H1 (cell line): ENCODE results near the gene SSMEM1. TPM values are rescaled to one million over a fixed set of nuclear protein-coding genes. Genes with fewer than 3 reads are reported as not detected.

ENCODE experiments used
- CTCF ChIA-PET: fragments of 300-600 bp; sonication (Branson Sonifier 250); formaldehyde crosslinking; loops from one replicate; lab custom pipeline; 2021; ENCODE audit not compliant: partially characterized antibody; lab: Charles Lee
- POLR2A ChIA-PET: fragments of 300-600 bp; sonication (Branson Sonifier 250); formaldehyde crosslinking; loops from one replicate; lab custom pipeline; 2021; ENCODE audit warnings: inconsistent platforms; ENCODE audit not compliant: partially characterized antibody; lab: Charles Lee
- DNase-seq, 2 experiments: peaks; one replicate each; pipeline versions ENCODE4 v3.0.0 to v3.0.0-alpha.2; 2010 to 2022; ENCODE audit warnings: low spot score in 2 of 2, low read depth in 1 of 2, mixed read lengths in 1 of 2
- FAIRE-seq: peaks from 2 replicates; lab custom pipeline; 2011; peaks lifted over from hg19 to GRCh38; lab: Jason Lieb, UNC
- H2AFZ ChIP-seq: 2 replicates; pipeline ENCODE4 v1.8.1; 2012; ENCODE audit warnings: low read length, inconsistent platforms
- H2AK5ac ChIP-seq: 2 replicates; pipeline ENCODE4 v1.6.1; 2013; ENCODE audit warnings: low read depth, low read length
- H2BK120ac ChIP-seq: replicated peaks from 2 replicates; pipeline ENCODE3; 2013; ENCODE audit warnings: low read depth, low read length, inconsistent platforms
- H2BK12ac ChIP-seq: 2 replicates; pipeline ENCODE4 v1.6.1; 2013; ENCODE audit warnings: low read depth, low read length
- H2BK15ac ChIP-seq: 2 replicates; pipeline ENCODE4 v1.6.1; 2013; ENCODE audit warnings: low read length
- H2BK20ac ChIP-seq: 2 replicates; pipeline ENCODE4 v1.6.1; 2013; ENCODE audit warnings: low read length
- H2BK5ac ChIP-seq: 2 replicates; pipeline ENCODE4 v1.6.1; 2013; ENCODE audit warnings: low read depth, low read length
- H3K14ac ChIP-seq: 2 replicates; pipeline ENCODE4 v1.6.1; 2013; ENCODE audit warnings: inconsistent platforms; ENCODE audit not compliant: insufficient read length
- H3K18ac ChIP-seq: 2 replicates; pipeline ENCODE4 v1.6.1; 2013; ENCODE audit warnings: low read length; ENCODE audit errors: extremely low read depth
- H3K23ac ChIP-seq: 2 replicates; pipeline ENCODE4 v1.6.1; 2013; ENCODE audit warnings: inconsistent platforms; ENCODE audit not compliant: insufficient read length
- H3K23me2 ChIP-seq: 2 replicates; pipeline ENCODE4 v1.6.1; 2013; ENCODE audit warnings: low read depth, low read length
- H3K27ac ChIP-seq: 2 replicates; pipeline ENCODE4 v1.6.1; 2011; ENCODE audit warnings: low read depth, low read length, inconsistent platforms
- H3K27me3 ChIP-seq, 4 experiments: replicated peaks in 1 of 4; 1 replicate in 1 of 4; 2 replicates in 3 of 4; pipeline versions ENCODE4 v1.6.1 to v1.8.1; 2011 to 2013; ENCODE audit warnings: low read length in 3 of 4, mild to moderate bottlenecking in 3 of 4, inconsistent platforms in 2 of 4, mixed read lengths in 2 of 4, moderate library complexity in 1 of 4; ENCODE audit not compliant: control insufficient read depth in 3 of 4, insufficient read depth in 3 of 4; ENCODE audit errors: extremely low read depth in 1 of 4
- H3K36me3 ChIP-seq, 4 experiments: 2 replicates each; pipeline versions ENCODE4 v1.6.1 to v1.8.1; 2011 to 2013; ENCODE audit warnings: mild to moderate bottlenecking in 4 of 4, low read length in 3 of 4, moderate library complexity in 2 of 4, control low read depth in 1 of 4, inconsistent platforms in 1 of 4; ENCODE audit not compliant: insufficient read depth in 4 of 4, control insufficient read depth in 2 of 4
- H3K4ac ChIP-seq: replicated peaks from 2 replicates; pipeline ENCODE3; 2013; ENCODE audit warnings: low read length, low read depth, mixed read lengths, inconsistent platforms; ENCODE audit not compliant: insufficient read length
- H3K4me1 ChIP-seq, 4 experiments: replicated peaks in 1 of 4; 1 replicate in 1 of 4; 2 replicates in 3 of 4; pipeline versions ENCODE4 v1.6.1 to v1.8.1; 2011 to 2013; ENCODE audit warnings: low read length in 3 of 4, inconsistent platforms in 2 of 4, mixed read lengths in 1 of 4; ENCODE audit not compliant: insufficient read depth in 4 of 4, control insufficient read depth in 3 of 4
- H3K4me2 ChIP-seq, 2 experiments: 2 replicates each; pipeline versions ENCODE4 v1.6.1 to v1.8.1; 2011 to 2013; ENCODE audit warnings: low read depth in 2 of 2, low read length in 2 of 2, control low read depth in 1 of 2, inconsistent platforms in 1 of 2, mild to moderate bottlenecking in 1 of 2; ENCODE audit not compliant: insufficient read depth in 1 of 2
- H3K4me3 ChIP-seq, 4 experiments: fragments of 200-600, 300-600 bp in 1 of 4; sonication (generic), shearing (Covaris generic), sonication (Bioruptor Twin) in 1 of 4; 2 replicates each; pipeline versions ENCODE4 v1.5.1 to v1.8.1; 2011 to 2016; ENCODE audit warnings: low read length in 4 of 4, low read depth in 3 of 4, control low read depth in 2 of 4, inconsistent platforms in 2 of 4, mild to moderate bottlenecking in 2 of 4, mixed read lengths in 1 of 4, moderate library complexity in 1 of 4; ENCODE audit not compliant: insufficient read depth in 2 of 4; ENCODE audit errors: extremely low read depth in 1 of 4
- H3K56ac ChIP-seq: replicated peaks from 2 replicates; pipeline ENCODE3; 2013; ENCODE audit warnings: low read depth, mild to moderate bottlenecking, mixed read lengths, low read length, inconsistent platforms; ENCODE audit not compliant: insufficient read length
- H3K79me1 ChIP-seq: 2 replicates; pipeline ENCODE4 v1.6.1; 2013; ENCODE audit warnings: low read depth, low read length, control low read depth
- H3K79me2 ChIP-seq, 2 experiments: 2 replicates each; pipeline versions ENCODE4 v1.6.1 to v1.8.1; 2012 to 2013; ENCODE audit warnings: low read length in 2 of 2, mild to moderate bottlenecking in 2 of 2, inconsistent platforms in 1 of 2; ENCODE audit not compliant: insufficient read depth in 2 of 2, control insufficient read depth in 1 of 2
- H3K9ac ChIP-seq, 4 experiments: replicated peaks in 1 of 4; 1 replicate in 1 of 4; 2 replicates in 3 of 4; pipeline versions ENCODE4 v1.6.1 to v1.8.1; 2011 to 2013; ENCODE audit warnings: low read depth in 3 of 4, low read length in 3 of 4, control low read depth in 2 of 4, mild to moderate bottlenecking in 2 of 4, moderate library complexity in 2 of 4, inconsistent platforms in 1 of 4; ENCODE audit errors: extremely low read depth in 1 of 4
- H3K9me3 ChIP-seq, 2 experiments: 2 replicates each; pipeline versions ENCODE4 v1.6.1 to v1.8.1; 2012 to 2013; ENCODE audit warnings: mild to moderate bottlenecking in 2 of 2, moderate library complexity in 2 of 2, control low read depth in 1 of 2, inconsistent platforms in 1 of 2, low read depth in 1 of 2, low read length in 1 of 2, mixed read lengths in 1 of 2; ENCODE audit not compliant: insufficient read depth in 2 of 2
- H4K20me1 ChIP-seq, 2 experiments: replicated peaks in 1 of 2; 2 replicates each; pipeline versions ENCODE3 to v1.8.1; 2011 to 2013; ENCODE audit warnings: inconsistent platforms in 2 of 2, low read length in 2 of 2, mild to moderate bottlenecking in 1 of 2; ENCODE audit not compliant: insufficient read depth in 2 of 2, control insufficient read depth in 1 of 2
- H4K5ac ChIP-seq: 2 replicates; pipeline ENCODE4 v1.6.1; 2013; ENCODE audit warnings: low read length, low read depth, mixed read lengths, inconsistent platforms; ENCODE audit not compliant: insufficient read length
- H4K8ac ChIP-seq: 2 replicates; pipeline ENCODE4 v1.8.0; 2013; ENCODE audit warnings: mild to moderate bottlenecking, moderate library complexity, low read length, inconsistent platforms; ENCODE audit not compliant: insufficient read depth; ENCODE audit errors: extremely low read depth
- H4K91ac ChIP-seq: replicated peaks from 2 replicates; pipeline ENCODE3; 2013; ENCODE audit warnings: low read length, mixed read lengths, inconsistent platforms; ENCODE audit not compliant: insufficient read length
- CTCF ChIP-seq, 3 experiments: IDR thresholded peaks; 1 replicate in 2 of 3; 2 replicates in 1 of 3; pipeline versions ENCODE4 v1.5.1 to v1.6.1; 2011; ENCODE audit warnings: low read length in 3 of 3, mild to moderate bottlenecking in 3 of 3, inconsistent platforms in 2 of 3, low read depth in 1 of 3, moderate library complexity in 1 of 3; ENCODE audit not compliant: insufficient read depth in 1 of 3; ENCODE audit errors: control extremely low read depth in 1 of 3
- E2F6 ChIP-seq: IDR thresholded peaks from 2 replicates; pipeline ENCODE4 v1.6.1; 2012; ENCODE audit warnings: inconsistent platforms
- JUND ChIP-seq: IDR thresholded peaks from 2 replicates; pipeline ENCODE4 v1.6.1; 2011; ENCODE audit warnings: mild to moderate bottlenecking, improper control_type of control experiment, low read length
- KDM4A ChIP-seq: IDR thresholded peaks from one replicate; pipeline ENCODE4 v1.7.1; 2012; ENCODE audit warnings: low read depth, mild to moderate bottlenecking, moderate library complexity, low read length, inconsistent platforms; ENCODE audit not compliant: severe bottlenecking
- RAD21 ChIP-seq, 2 experiments: IDR thresholded peaks in 1 of 2; conservative IDR thresholded peaks in 1 of 2; 2 replicates each; pipeline ENCODE4 v1.6.1; 2011; ENCODE audit warnings: low read depth in 2 of 2, low read length in 2 of 2, improper control_type of control experiment in 1 of 2, inconsistent platforms in 1 of 2, mild to moderate bottlenecking in 1 of 2, moderate library complexity in 1 of 2
- RNF2 ChIP-seq: fragments of 200-900, 300-1000 bp; sonication (generic); IDR thresholded peaks from 2 replicates; pipeline ENCODE4 v1.7.1; 2016; ENCODE audit warnings: borderline replicate concordance, low read depth, mild to moderate bottlenecking, antibody characterized with exemption, low read length; ENCODE audit not compliant: poor library complexity, severe bottlenecking; ENCODE audit errors: missing control alignments
- SRF ChIP-seq: IDR thresholded peaks from 2 replicates; pipeline ENCODE4 v1.6.1; 2011; ENCODE audit warnings: mild to moderate bottlenecking, low read depth, low read length, moderate library complexity
- WGBS, 2 experiments: shearing (Covaris generic) in 1 of 2; methylation state at CpG; one replicate each; pipeline versions ENCODE4 v1.1.6 to v1.1.7; 2013 to 2015; ENCODE audit warnings: low lambda C conversion rate in 2 of 2, mixed read lengths in 2 of 2, inconsistent platforms in 1 of 2, low coverage in 1 of 2, missing lambda C conversion rate in 1 of 2; ENCODE audit not compliant: insufficient replicate concordance in 2 of 2, insufficient coverage in 1 of 2, insufficient read length in 1 of 2; ENCODE audit errors: extremely low coverage in 1 of 2, missing lambda C conversion rate in 1 of 2; 5-methylcytosine and 5-hydroxymethylcytosine counted together
- polyA plus RNA-seq, 7 experiments: library from polyadenylated mRNA; depleted of rRNA in 3 of 7; stranded (reverse) in 5 of 7; unstranded in 2 of 7; fragments of >200 nt in 5 of 7; fragments of 200-250 nt in 2 of 7; gene quantifications; 1 replicate in 5 of 7; 2 replicates in 1 of 7; 4 replicates in 1 of 7; pipeline versions ENCODE4 v1.2.1 to v1.2.3, GENCODE V29; 2011 to 2013; ENCODE audit warnings: missing spikeins in 2 of 7, mixed read lengths in 2 of 7
- total RNA-seq: library from RNA; stranded (reverse); fragmentation: NEBNext Ultra II Directional; extraction: Animal tissue kit (Norgen Biotek cat#: 25700); gene quantifications from 2 replicates; pipeline ENCODE4 v1.2.1, GENCODE V29; 2021

Gene SSMEM1
- total and polyA plus RNA-seq, 2 of the 8 experiments (the other 6 are each of a cell fraction or from before 2014, with no cell fraction given), result not detected

- H3K18ac ChIP-seq, result no peak overlapping the region; the same call in 1 of the 2 replicates
- H3K27me3 ChIP-seq, result no peaks in the 10 kb centered on the region
- no peaks in the 10 kb centered on the region for H3K36me3 ChIP-seq
- H3K23me2 ChIP-seq, result no peaks in the 10 kb centered on the region
- H2AK5ac ChIP-seq, result no peak overlapping the region
- no peaks in the 10 kb centered on the region for H3K4me1 ChIP-seq
- POLR2A ChIA-PET, result interaction anchor here (1.5 kb wide), 1 partner anchor 30 kb away, joined by 5 read pairs; no protein-coding TSS in a partner anchor
- no peaks in the 10 kb centered on the region for H3K79me2 ChIP-seq
- peak overlapping the region; percentile 89 for H2AFZ ChIP-seq
- CTCF ChIA-PET, result interaction anchor here (0.5 to 2.5 kb wide), 20 partner anchors 8 to 1183 kb away, joined by 3 to 15 read pairs (median 4); partner anchors contain the start of gene TMEM209
- H3K9ac ChIP-seq, result no peak overlapping the region
- H2BK15ac ChIP-seq, result no peak overlapping the region
- no peak overlapping the region for H3K56ac ChIP-seq
- no peak overlapping the region for H3K23ac ChIP-seq
- H2BK20ac ChIP-seq, result no peak overlapping the region
- no peak overlapping the region for H4K91ac ChIP-seq
- no peak overlapping the region for H4K8ac ChIP-seq
- no peak overlapping the region for H2BK120ac ChIP-seq
- H4K20me1 ChIP-seq, result no peaks in the 10 kb centered on the region
- no peaks in the 10 kb centered on the region for H3K79me1 ChIP-seq
- H3K4me2 ChIP-seq, result no peak overlapping the region
- no peak overlapping the region for H3K4me3 ChIP-seq
- no peak overlapping the region for H4K5ac ChIP-seq
- no peak overlapping the region for H3K14ac ChIP-seq
- H2BK5ac ChIP-seq, result no peak overlapping the region
- FAIRE-seq, result peak; percentile 62
- no peak overlapping the region for H2BK12ac ChIP-seq
- DNase-seq, result peak in 1 of 2 experiments; percentile 85
- no peak overlapping the region for H3K27ac ChIP-seq
- 34% methylated on average over 5 of the region's 5 CpGs; no CpG with 5 or more reads in 1 of the 2 experiments for WGBS, 2 experiments
- H3K9me3 ChIP-seq, result no peaks in the 10 kb centered on the region
- H3K4ac ChIP-seq, result no peak overlapping the region
- TF ChIP-seq E2F6 (peak; percentile 63), RNF2 (no peak), KDM4A (no peak), SRF (no peak), JUND (no peak), RAD21 (IDR thresholded peaks at IDR 0.05 in 1 of 2, conservative IDR thresholded peaks at IDR 0.05 in 1 of 2; ENCODE audit: low read depth in 2 of 2, low read length in 2 of 2) (peak; percentile 98 to 99), CTCF (IDR thresholded peaks at IDR 0.05; ENCODE audit: control extremely low read depth in 1 of 3, insufficient read depth in 1 of 3, low read depth in 1 of 3, low read length in 3 of 3) (peak; percentile 86 to 98 (median 88))
These were observed 34.7 kb downstream of the SSMEM1 start for GRCh38 chr7:130242198-130243014.
